ENCODE data around the gene PLK3. TPM values are rescaled to one million over a fixed set of nuclear protein-coding genes. Genes with fewer than 3 reads are reported as not detected.
A peak's percentile ranks its signal among the peaks of the same experiment; 100 is the strongest.

The PLK3 gene
- total and polyA plus RNA-seq, 4 donors = 16.9 to 78.5 (median 37.0) TPM

- Histone ChIP-seq H3K27me3 (ENCODE audit: control insufficient read depth in 3 of 3, insufficient read depth in 3 of 3, low read length in 2 of 3) (no peaks in the 10 kb centered on the region), H3K4me1 (ENCODE audit: control insufficient read depth in 5 of 5, insufficient read depth in 5 of 5, low read length in 5 of 5) (peaks cover 7 to 43% (median 18%) of the 10 kb centered on the region in 5 donors), H3K36me3 (ENCODE audit: control insufficient read depth in 4 of 4, insufficient read depth in 4 of 4, low read length in 4 of 4) (peaks cover 2 to 39% (median 10%) of the 10 kb centered on the region in 4 donors), H3K27ac (ENCODE audit: low read depth in 1 of 2, low read length in 1 of 2) (peak overlapping the region in 1 of 2 donors; percentile 72), H3K4me3 (no peak overlapping the region), H3K9ac (ENCODE audit: insufficient read depth in 1 of 2, low read length in 2 of 2) (no peak overlapping the region), H3K9me3 (ENCODE audit: control insufficient read depth in 4 of 4, insufficient read depth in 3 of 4, low read length in 3 of 4) (no peaks in the 10 kb centered on the region)
- TF ChIP-seq CTCF (IDR thresholded peaks at IDR 0.05; ENCODE audit: control extremely low read depth, extremely low read depth) = no peak
- no peak for DNase-seq
- WGBS, 2 donors = 89 to 91% methylated on average over 9 of the region's 9 CpGs
- no peak for ATAC-seq (ENCODE audit: insufficient read depth, low FRiP score)
Measured at GRCh38 chr1:44803062-44803311, 2.8 kb downstream of the PLK3 start.

GRCh38 chr1:44803312-44804095, 3.3 kb downstream of the PLK3 start:
- WGBS, 2 donors = 88 to 94% methylated on average over 13 of the region's 13 CpGs
- ATAC-seq (ENCODE audit: insufficient read depth, low FRiP score) (no peak), DNase-seq (no peak)
- no peaks in the 10 kb centered on the region for H3K27me3 ChIP-seq (ENCODE audit: control insufficient read depth in 3 of 3, insufficient read depth in 3 of 3, low read length in 2 of 3)
- H3K9ac ChIP-seq (ENCODE audit: insufficient read depth in 1 of 2, low read length in 2 of 2) = no peak overlapping the region
- TF ChIP-seq CTCF (IDR thresholded peaks at IDR 0.05; ENCODE audit: control extremely low read depth, extremely low read depth) = no peak
- no peaks in the 10 kb centered on the region for H3K9me3 ChIP-seq (ENCODE audit: control insufficient read depth in 4 of 4, insufficient read depth in 3 of 4, low read length in 3 of 4)
- H3K4me1 ChIP-seq (ENCODE audit: control insufficient read depth in 5 of 5, insufficient read depth in 5 of 5, low read length in 5 of 5) = peaks cover 7 to 48% (median 21%) of the 10 kb centered on the region in 5 donors
- peak overlapping the region in 1 of 2 donors; percentile 72 for H3K27ac ChIP-seq (ENCODE audit: low read depth in 1 of 2, low read length in 1 of 2)
- H3K36me3 ChIP-seq (ENCODE audit: control insufficient read depth in 4 of 4, insufficient read depth in 4 of 4, low read length in 4 of 4) = peaks cover 2 to 39% (median 10%) of the 10 kb centered on the region in 4 donors
- H3K4me3 ChIP-seq = no peak overlapping the region

GRCh38 chr1:44805311-44806024, 5.3 kb downstream of the PLK3 start:
- peaks cover 2 to 39% (median 10%) of the 10 kb centered on the region in 4 donors for H3K36me3 ChIP-seq (ENCODE audit: control insufficient read depth in 4 of 4, insufficient read depth in 4 of 4, low read length in 4 of 4)
- H3K9me3 ChIP-seq (ENCODE audit: control insufficient read depth in 4 of 4, insufficient read depth in 3 of 4, low read length in 3 of 4) = no peaks in the 10 kb centered on the region
- H3K9ac ChIP-seq (ENCODE audit: insufficient read depth in 1 of 2, low read length in 2 of 2) = no peak overlapping the region
- no peak overlapping the region for H3K4me3 ChIP-seq
- peaks cover 13 to 68% (median 34%) of the 10 kb centered on the region in 5 donors for H3K4me1 ChIP-seq (ENCODE audit: control insufficient read depth in 5 of 5, insufficient read depth in 5 of 5, low read length in 5 of 5)
- 94 to 96% methylated on average over 19 to 20 of the region's 20 CpGs for WGBS, 2 donors
- ATAC-seq (ENCODE audit: insufficient read depth, low FRiP score) (no peak), DNase-seq (no peak)
- H3K27me3 ChIP-seq (ENCODE audit: control insufficient read depth in 3 of 3, insufficient read depth in 3 of 3, low read length in 2 of 3) = no peaks in the 10 kb centered on the region
- no peak for TF ChIP-seq CTCF (IDR thresholded peaks at IDR 0.05; ENCODE audit: control extremely low read depth, extremely low read depth)
- H3K27ac ChIP-seq (ENCODE audit: low read depth in 1 of 2, low read length in 1 of 2) = peak overlapping the region in 1 of 2 donors; percentile 100
